SIG-M5 treated with dmso at 0.1 percent for 504 hours (cell line): ENCODE measurements around the gene ARAP3.
"Not testable (repeated sequence)": the region's sequence is repeated elsewhere in the genome, so short reads cannot be mapped to it uniquely, and the experiment has no call there.

Experiments
- DNase-seq: peaks from one replicate; lab custom pipeline; 2025; ENCODE audit not compliant: unreplicated experiment; lab: John Stamatoyannopoulos, UW

Gene ARAP3

GRCh38 chr5:141618030-141618803, 63.8 kb downstream of the ARAP3 start:
- peak; percentile 85 for DNase-seq

- DNase-seq: no peak
These were observed 64.4 kb downstream of the ARAP3 start for GRCh38 chr5:141617682-141618029.

GRCh38 chr5:141617128-141617527, 64.9 kb downstream of the ARAP3 start:
- peak; percentile 16 for DNase-seq

GRCh38 chr5:141615991-141616720, 65.9 kb downstream of the ARAP3 start:
- peak; percentile 24 for DNase-seq

DNA sequence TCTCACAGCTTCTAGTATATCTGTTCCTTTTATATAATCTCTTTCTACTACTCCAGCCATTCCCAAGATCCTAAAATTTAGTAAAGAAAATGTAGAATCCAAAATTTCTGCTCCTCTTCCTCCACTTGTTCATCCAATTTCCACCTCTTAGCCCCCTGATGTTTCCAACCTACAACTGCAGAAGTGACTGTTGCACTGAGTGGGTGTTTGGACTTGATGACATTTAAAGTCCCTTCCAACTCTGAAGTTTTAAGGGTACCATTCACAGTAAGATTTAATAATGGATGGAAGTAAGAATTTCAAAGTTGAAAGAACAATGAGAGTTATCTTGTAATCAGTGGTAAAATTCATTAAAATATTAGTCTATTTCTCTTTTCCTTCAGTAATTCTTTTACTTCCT, 68.7 kb downstream of the ARAP3 start:
- no peak for DNase-seq

DNA sequence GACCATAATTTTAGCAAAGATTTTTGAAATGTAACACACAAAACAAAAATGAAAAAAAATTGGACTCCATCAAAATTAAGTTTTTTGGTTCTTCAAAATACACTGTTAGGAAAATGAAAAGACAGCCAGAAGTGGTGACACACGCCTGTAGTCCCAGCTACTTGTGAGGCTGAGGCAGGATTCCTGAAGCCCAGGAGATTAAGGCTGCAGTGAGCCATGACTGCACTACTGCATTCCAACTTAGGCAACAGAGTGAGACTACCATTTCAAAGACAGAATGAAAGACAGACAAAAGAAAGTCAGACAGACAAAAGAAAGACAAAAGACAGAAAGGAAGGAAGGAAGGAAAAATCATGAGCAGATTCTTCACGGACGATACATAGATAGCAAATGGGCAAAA, 70.7 kb downstream of the ARAP3 start:
- DNase-seq: no peak

- not testable (repeated sequence) for DNase-seq
These were observed 72.1 kb downstream of the ARAP3 start for GRCh38 chr5:141609921-141610320.

GRCh38 chr5:141609044-141609443, 73.0 kb downstream of the ARAP3 start:
- no peak for DNase-seq

- DNase-seq: no peak
These were observed 73.5 kb downstream of the ARAP3 start for GRCh38 chr5:141608557-141608956.

- no peak for DNase-seq
These were observed 74.0 kb downstream of the ARAP3 start for GRCh38 chr5:141608046-141608445.

- DNase-seq: peak; percentile 97
These were observed 76.3 kb downstream of the ARAP3 start for GRCh38 chr5:141605523-141606277.

GRCh38 chr5:141603923-141604717, 77.9 kb downstream of the ARAP3 start:
- peak; percentile 99 for DNase-seq
